ENCODE results near the gene KIF3A.

The KIF3A gene

DNA sequence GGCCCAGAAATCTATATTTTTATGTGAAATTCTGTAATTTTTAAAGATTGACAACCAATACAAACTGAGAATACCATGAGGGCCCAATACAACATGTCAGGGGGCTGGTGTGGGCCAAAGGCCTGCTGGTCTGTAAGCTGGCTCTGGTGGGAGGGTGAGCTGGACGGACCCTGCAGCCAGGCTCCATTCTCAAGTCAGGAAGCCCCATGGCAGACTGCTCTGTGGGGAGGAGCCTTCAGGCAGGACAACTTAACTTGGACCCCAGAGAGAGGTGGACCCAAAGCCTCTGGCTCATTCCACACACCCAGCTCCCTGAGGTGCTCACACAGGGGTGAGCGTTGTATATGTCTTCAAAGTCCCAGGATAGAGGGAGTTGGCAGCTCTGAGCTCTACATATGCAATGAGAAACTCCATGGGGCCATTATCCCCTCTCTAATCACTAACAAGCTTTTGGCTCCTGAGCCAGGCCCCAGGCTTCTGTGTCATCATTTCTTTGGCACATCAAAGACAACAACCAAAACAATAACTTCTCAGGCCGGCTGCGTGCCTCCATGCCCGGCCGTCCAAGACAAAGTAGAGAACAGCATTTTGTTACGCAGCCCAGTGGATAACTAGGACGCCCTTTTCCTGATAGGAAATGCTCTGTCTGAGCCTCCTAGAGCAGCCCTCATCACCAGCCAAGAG, 33.3 kb upstream of the KIF3A start:
- DNase-seq, result no peak

- no peak for DNase-seq
These were observed 31.1 kb upstream of the KIF3A start for GRCh38 chr5:132768485-132768868.

DNA sequence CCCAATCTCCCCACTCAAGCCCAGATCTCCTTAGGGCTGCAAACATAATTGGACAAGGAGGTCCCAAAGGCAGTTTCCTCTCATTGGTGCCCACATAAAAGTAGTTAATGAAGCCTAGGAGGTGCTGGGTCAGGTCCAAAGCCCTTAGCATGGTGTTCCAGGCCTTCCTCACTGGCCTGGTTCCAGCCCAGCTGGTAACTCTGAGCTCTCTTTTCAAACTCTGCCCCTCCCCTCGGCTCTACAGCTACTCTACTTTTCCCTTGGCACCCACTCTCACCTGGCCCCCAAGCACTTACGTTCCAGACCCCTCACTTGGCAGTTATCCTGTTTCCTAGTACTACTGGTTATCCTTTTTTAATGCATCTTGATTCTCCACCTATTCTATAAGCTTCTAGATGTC, 29.8 kb upstream of the KIF3A start:
- no peak for DNase-seq

DNA sequence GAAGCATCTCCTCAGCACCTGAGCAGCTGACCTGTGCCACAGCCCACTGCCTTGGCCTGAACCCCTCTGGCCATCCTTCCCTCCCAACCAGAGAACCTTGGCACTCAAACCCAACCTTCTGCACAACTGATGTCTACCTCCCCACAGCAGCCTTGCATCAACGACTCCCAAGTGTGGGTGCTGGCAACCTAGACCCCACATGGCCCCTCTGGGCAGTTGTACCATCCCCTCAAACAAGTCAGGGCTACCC, 29.4 kb upstream of the KIF3A start:
- DNase-seq, result no peak

DNA sequence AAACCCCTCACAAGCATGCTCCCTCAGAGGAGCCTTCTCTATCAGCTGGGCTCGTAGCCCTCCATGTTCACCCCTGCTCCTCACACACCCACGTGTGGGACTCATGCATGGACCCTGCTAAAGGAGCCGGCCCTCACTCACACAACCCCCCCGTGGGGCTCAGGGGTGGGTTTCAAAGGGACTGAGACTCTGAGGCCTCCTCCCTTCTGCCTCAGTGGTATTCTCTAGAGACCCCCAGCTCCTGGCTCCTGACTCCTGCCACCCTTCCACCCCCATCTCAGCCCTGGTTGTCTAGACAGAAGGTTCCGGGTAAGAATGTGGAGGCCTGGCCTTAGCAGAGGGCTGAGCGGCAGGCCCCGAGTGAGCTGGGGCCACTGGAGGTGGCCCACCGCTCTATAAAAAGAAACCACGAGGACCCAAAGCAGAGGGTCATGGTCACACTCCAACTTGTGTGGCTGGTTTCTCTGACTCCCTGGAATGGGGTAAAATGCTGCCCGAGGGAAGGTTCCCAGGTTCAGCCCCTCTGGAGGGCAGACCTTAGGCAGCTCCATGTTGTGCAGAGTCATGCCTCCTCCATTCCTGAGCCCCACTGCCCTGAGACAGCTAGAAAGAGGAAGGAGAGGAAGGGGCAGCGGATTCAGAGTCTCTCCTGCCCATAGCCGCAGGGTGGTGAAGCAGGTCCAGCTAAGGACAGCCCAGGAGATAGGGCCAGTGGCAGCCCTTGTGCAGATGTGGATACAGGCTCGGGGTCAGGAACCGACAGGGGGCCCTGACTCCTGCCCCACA, 28.9 kb upstream of the KIF3A start:
- no peak for DNase-seq

- DNase-seq, result no peak
These were observed 28.1 kb upstream of the KIF3A start for GRCh38 chr5:132765311-132766019.

DNA sequence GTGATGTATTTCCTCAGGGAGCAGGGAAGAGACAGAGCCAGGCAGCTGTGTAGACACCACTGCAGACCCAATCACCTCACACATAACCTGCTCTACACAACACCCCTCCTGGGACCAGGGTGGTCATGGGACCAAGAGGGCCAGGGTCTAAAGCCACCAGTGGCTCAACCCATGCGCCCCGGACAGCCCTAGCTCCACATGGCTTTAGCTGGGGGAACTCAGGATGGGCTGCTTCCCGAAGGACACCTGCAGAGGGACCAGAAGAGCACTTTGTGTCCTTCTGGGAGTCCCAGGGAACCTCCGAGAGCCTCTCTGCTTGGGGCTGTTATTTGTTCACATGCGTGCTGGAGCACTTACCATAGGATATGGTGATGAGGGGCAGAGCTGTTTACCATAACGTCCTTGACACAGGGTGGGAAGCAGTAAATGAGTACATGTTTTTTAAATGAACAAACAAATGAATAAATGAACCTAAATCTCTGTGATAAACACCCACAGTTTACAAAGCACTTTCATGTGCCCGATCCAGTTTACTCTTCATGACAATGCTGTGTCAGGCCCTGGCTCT, 27.4 kb upstream of the KIF3A start:
- no peak for DNase-seq

- DNase-seq, result no peak
These were observed 26.7 kb upstream of the KIF3A start for GRCh38 chr5:132764051-132764450.

GRCh38 chr5:132763181-132764036, 26.1 kb upstream of the KIF3A start:
- DNase-seq, result peak; percentile 36

DNA sequence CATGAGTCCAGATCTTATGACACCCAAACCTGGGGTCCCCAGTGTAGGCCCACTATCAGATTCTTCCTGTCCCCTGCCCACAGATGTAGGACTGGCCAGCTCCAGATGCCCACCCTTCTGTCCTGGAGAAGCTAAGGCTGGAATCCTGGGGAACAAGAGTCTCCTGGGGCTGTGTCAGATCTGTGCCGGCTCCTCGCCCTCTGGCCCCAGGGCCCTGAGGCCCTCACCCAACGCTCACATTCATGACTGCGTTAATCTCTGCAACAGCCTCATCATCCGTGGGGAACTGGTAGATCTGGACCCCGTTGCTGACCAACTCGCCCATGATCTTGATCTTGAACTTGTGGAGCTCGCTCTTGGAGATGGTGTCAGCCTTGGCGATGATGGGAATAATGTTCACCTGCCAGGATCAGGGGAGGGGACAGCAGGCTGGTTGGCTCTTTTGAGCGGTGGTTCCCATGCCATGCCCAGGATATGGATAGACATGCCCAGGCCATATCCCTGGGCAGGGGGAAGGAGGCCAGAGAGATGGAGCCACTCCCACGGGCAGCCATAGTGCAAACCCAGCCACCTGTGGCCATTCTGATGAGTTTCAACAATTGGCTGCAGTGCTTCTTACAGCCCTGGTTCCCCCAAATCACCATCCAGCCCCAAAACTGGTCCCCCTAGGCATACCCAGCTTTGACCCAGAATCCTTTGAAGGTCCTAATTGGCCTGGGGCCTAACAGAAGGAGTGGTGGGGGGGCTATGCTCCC, 25.1 kb upstream of the KIF3A start:
- no peak for DNase-seq

DNA sequence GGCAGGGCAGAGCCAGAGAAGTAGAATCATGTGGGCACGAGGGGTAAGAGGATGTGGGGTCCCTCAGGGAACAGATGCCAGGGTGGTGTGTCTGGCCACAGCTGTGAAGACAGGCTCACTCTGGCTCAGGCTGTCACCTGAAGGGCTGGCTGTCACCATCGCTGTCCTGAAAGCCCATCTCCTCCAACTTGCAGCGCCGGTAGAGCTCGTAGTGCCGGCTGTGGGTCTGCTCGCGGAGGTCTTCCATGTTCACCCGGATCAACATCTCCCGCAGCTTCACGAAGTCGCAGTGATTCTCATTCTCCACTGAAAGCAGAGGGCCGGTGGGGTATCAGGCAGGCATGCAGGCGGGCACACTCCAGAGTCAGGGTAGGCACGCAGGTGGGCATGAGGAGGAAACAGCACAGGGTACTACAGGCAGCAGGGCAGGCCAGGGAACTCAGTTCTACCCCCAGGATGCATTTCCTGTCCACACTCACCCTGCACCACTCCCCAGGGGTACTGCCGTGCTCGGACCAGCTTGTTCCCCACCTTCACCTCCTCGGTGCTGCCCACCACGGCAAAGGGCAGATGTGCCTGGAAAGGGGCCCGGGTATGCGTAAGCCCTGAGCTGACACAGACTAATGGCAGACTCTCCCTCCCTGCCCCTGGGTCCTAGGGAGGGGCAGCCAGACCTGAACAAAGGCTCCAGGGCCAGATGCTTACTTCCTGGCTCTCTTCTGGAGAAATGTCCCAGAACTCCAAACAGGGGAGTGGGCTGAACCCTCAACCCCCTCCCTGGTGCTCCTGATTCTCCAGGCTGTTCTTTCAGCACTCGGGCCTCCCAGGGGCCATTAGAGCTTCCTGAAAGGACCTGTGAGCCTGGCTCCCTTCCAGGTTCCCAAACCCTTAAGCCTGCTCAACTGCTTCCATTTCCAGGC, 24.2 kb upstream of the KIF3A start:
- DNase-seq, result no peak

DNA sequence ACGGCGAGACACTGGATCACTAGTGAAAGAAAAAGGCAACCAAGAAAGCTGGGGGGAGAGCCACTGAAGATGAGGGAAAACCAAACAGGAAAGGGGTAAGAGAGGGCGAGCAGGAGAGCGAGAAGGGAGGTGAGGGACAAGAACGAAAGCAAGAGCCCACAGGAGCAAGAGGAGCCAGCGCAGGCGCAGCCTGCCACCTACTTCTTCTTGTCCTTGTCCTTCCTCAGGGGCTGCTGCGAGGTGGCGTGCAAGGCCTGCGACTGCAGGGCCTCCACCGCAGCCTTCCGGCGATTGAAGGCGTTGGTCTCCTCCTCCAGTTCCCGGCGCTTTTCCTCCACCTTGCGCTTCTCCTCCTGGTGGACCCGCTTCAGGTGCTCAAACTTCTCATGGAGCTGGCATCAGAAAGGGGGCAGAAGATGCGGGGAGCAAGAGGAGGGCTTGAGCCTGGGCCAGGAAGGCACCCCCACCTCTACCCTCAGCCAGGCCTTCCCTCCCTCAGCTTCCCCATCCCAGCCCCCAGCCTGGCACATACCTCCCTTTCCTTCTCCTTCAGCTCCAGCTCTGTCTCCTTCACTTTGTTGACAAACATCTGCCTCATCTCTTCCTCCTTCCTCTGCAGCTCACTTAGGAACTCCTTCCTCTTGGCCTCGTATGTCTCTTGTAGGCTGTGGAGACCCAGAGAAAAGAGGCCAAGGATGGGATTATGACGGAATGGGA, 23.4 kb upstream of the KIF3A start:
- no peak for DNase-seq

DNA sequence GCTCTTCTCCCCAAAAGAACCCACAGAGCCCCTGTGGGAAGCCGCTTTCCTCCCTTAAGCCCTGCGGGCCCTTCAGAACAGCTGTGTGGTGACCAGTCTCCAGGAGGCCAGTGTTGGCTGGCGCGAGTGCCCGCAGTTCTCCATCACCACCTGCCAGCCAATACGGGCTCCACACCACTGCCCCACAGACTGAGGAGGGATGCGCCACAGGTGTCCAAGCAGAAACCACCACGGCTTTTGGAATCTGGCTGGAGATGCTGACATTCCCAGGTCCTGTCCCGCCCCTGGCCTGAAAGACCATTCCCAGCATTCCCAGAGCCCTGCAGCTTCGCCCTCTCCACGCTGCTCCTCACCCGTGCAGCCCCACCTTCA, 22.7 kb upstream of the KIF3A start:
- DNase-seq, result no peak

- DNase-seq, result no peak
These were observed 22.0 kb upstream of the KIF3A start for GRCh38 chr5:132759114-132760048.

DNA sequence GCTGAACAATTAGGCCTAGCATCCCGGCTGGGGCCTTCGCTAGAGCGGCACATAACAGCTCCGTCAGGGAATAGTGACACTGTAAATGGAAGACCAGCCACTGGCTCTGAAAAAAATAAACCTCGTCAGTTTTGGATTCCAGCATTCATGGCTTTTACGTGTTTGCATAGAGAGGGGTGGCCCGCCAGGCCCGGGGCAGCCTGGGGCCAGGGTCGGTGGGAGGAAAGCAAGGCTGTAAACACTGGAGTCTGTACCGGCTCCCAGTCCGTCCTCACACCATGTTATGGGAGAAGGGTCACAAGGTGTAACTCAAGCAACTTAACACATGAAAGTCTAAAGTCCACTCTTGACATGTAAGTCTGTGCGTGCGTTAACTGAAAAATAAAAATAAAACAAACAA, 21.1 kb upstream of the KIF3A start:
- DNase-seq, result no peak

GRCh38 chr5:132756542-132756941, 19.2 kb upstream of the KIF3A start:
- no peak for DNase-seq

GRCh38 chr5:132754947-132755346, 17.6 kb upstream of the KIF3A start:
- DNase-seq, result no peak

GRCh38 chr5:132754111-132754510, 16.8 kb upstream of the KIF3A start:
- DNase-seq, result no peak

Measured in inflammatory macrophage treated with lipopolysaccharide for 4 hours (primary cell).